Astrocyte of the cerebellum (primary cell): ENCODE results near the gene ASCL4.

ENCODE experiments used
- DNase-seq: peaks from one replicate; pipeline ENCODE4 v3.0.0-alpha.2; 2011; ENCODE audit warnings: low read depth
- H3K4me3 ChIP-seq: 2 replicates; pipeline ENCODE4 v1.5.1; 2011; ENCODE audit warnings: mild to moderate bottlenecking, low read depth, low read length, moderate library complexity
- in situ Hi-C: cut with HindIII; loops from 2 replicates; pipeline ENCODE4 v1.10.0; 2017; ENCODE audit warnings: low sequenced_read_pairs
- TF ChIP-seq, protein P1 (sequence below): IDR thresholded peaks from 2 replicates; pipeline ENCODE4 v1.5.1; 2012; ENCODE audit warnings: low read length, low read depth, moderate library complexity, mild to moderate bottlenecking; ENCODE audit errors: missing control alignments

ASCL4 gene

DNA sequence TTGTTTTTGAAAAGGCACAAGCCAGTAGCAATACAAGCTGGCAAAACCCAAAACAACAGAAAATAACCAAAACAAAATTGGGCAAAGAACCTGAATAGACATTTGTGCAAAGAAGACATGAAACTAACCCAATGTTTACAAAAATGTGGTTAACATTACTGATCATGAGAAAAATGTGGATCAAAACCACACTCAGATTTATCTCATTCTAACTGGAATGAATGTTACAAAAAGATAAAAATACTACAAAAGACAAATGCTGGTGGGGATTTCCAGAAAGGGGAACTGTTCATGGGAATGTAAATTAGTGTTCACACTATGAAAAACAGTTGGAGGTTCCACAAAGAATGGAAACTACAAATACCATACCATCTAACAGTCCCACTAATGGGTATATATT is 26.6 kb downstream of the ASCL4 start:
- in situ Hi-C loops = no loop called here
- TF ChIP-seq, protein P1, sequence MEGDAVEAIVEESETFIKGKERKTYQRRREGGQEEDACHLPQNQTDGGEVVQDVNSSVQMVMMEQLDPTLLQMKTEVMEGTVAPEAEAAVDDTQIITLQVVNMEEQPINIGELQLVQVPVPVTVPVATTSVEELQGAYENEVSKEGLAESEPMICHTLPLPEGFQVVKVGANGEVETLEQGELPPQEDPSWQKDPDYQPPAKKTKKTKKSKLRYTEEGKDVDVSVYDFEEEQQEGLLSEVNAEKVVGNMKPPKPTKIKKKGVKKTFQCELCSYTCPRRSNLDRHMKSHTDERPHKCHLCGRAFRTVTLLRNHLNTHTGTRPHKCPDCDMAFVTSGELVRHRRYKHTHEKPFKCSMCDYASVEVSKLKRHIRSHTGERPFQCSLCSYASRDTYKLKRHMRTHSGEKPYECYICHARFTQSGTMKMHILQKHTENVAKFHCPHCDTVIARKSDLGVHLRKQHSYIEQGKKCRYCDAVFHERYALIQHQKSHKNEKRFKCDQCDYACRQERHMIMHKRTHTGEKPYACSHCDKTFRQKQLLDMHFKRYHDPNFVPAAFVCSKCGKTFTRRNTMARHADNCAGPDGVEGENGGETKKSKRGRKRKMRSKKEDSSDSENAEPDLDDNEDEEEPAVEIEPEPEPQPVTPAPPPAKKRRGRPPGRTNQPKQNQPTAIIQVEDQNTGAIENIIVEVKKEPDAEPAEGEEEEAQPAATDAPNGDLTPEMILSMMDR = no peak
- no peak overlapping the region for H3K4me3 ChIP-seq
- peak; percentile 3 for DNase-seq

DNA sequence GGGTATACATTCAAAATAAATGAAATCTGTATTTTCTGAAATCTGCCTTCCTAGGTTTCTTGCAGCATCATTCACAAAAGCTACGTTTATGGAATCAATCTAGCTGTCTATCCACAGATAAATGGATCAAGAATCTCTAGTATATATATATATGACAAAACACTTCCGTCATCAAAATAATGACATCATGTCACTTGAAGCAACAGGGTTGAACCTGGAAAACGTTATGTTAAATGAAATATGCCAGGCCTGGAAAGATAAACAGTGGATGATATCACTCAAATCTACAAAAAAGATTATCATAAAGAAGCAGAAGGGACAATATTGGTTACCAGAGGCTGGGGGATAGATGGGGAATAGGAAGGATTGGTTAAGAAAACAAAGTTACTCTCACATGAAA is 28.6 kb downstream of the ASCL4 start:
- in situ Hi-C loops = no loop called here
- DNase-seq = no peak

DNA sequence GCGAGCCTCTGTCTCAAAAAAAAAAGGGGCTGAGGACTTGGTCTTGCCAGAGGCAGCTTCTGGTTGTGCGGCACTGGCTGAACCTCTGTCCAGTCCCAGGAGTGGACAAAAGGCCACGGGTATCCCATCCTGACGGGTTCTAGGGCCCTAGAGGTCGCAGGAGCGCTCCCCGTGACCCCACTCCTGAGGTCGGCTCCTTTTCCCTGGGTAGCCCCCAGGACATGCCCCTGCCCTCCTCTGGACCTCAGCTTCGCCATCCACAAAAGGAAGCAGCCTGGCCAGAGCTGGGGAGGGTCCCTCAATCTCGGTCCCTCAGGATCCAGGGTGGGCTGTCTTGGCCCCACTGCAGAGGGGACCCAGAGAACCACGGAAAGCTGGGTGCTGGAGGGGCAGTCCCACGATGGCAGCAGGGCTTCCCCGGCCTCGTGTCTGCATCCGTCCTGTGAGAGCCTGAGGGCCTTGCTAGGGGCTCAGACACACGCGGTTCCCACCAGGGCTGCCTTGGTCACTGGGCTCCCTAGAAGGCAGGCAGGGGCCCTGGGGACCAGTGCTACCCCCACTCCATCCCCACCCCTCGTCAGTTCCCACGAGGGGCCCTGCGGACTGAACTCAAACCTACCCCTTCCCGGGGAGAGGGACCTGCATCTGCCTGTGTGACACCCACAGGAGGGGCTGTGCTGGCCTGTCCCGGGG is 31.1 kb downstream of the ASCL4 start:
- in situ Hi-C loops = no loop called here

More for the DNA sequence above, 28.6 kb downstream of the ASCL4 start:
- TF ChIP-seq, protein P1 = no peak
- no peak overlapping the region for H3K4me3 ChIP-seq

DNA sequence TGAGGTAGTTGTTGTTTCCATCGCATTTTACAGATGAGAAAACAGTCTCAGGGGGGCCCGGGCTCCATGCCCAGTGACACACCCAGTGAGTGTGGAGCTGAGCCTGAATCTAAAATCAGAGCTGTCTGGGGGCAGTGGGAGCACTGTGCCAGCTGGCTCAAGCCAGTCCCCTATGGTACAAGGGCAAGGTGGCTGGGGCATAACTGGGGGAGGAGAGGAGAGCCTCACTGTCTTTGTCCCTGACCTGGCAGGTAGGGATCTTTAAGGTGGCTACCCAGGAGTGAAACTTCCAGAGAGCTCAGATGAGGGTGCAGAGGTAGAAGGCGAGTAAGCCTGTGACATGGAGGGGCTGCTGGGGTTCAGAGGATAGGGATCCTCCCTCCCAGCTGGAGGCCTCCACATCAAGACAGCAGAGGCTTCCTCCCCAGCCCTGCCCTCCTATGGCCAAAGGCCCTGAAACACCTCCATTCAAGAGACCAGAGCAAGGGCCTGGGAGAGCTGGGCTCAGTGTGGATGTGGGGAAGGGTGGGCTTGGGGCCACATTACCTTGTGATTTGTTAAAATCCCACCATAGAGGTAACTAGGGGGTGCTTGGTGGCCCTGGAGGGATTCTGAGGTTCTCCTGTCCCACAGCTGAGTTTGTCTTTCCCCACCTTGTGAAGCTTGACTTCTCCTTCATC is 33.1 kb downstream of the ASCL4 start:
- no peak overlapping the region for H3K4me3 ChIP-seq
- TF ChIP-seq, protein P1 = no peak
- in situ Hi-C loops = no loop called here
- no peak for DNase-seq

More for the DNA sequence above, 31.1 kb downstream of the ASCL4 start:
- no peak for DNase-seq
- H3K4me3 ChIP-seq = no peak overlapping the region
- TF ChIP-seq, protein P1 = no peak

DNA sequence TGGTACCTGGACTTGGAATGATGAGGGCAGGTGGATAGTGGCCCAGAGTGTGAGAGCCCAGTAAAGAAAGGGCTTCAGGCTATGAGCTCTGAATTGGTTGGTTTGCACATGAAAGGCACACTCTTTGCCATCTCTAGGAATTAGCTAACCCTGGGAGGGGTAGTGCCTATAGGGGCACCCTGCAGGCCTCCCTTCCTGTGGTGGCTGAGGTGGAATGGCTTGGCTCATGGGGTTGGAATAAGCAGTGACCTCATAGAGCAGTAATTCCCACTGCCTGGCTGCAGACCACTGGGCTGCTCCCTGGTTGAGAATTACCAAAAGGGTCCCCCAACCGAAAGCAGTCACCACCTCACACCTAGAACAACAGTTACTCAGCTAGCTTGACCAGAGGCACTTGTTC is 42.7 kb downstream of the ASCL4 start:
- in situ Hi-C loops = no loop called here
- TF ChIP-seq, protein P1 = no peak
- DNase-seq = no peak
- no peak overlapping the region for H3K4me3 ChIP-seq

DNA sequence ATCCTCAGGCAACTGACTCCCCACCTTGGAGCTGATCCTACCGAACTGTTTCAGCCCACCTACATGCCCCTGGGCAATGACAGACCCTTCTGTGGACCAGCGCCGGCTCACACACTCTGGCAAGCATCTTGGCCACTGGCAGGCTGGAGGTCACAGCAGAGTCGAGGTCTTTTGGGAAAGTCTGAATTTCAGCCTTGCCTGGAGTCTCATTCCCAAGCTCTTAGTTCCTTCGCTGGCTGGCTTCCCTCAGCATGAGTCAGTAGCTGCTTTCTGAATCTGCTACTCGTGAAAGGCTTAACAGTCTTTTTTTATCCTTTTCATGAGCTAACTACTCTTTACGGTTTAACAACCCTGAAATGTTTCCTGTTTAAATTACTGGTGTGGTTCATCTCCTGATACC is 44.5 kb downstream of the ASCL4 start:
- peak; percentile 12 for DNase-seq
- TF ChIP-seq, protein P1 = no peak
- H3K4me3 ChIP-seq = no peak overlapping the region
- in situ Hi-C loops = no loop called here
